ENCODE data around the gene FGFR3.

The FGFR3 gene

GRCh38 chr4:1795299-1796195, 2.5 kb downstream of the FGFR3 start:
- Histone ChIP-seq H3K4me1 (ENCODE audit: low read depth, poor library complexity, severe bottlenecking) (peaks cover 3% of the 10 kb centered on the region), H3K36me3 (ENCODE audit: insufficient read depth) (peaks cover 3% of the 10 kb centered on the region; the same call in 1 of the 2 replicates), H3K79me2 (ENCODE audit: insufficient read depth, low read depth) (peaks cover 26% of the 10 kb centered on the region; the same call in 1 of the 2 replicates), H3K4me2 (peak overlapping the region; percentile 51), H3K27ac (peak overlapping the region; percentile 98), H3K4me3 (IDR thresholded peaks at IDR 0.05; ENCODE audit: insufficient read depth, low read depth, low read length) (no peak overlapping the region), H4K20me1 (ENCODE audit: insufficient read depth) (no peaks in the 10 kb centered on the region), H3K27me3 (ENCODE audit: insufficient read depth, low read depth) (peaks cover 6% of the 10 kb centered on the region), H3K9ac (peak overlapping the region; percentile 96), H2AFZ (ENCODE audit: low read depth) (no peak overlapping the region)
- no peak for TF ChIP-seq CTCF (conservative IDR thresholded peaks at IDR 0.05; ENCODE audit: low read depth, low read length)

- H4K20me1 ChIP-seq (ENCODE audit: insufficient read depth): no peaks in the 10 kb centered on the region
- peak overlapping the region; percentile 98 for H3K27ac ChIP-seq
- peaks cover 26% of the 10 kb centered on the region; the same call in 1 of the 2 replicates for H3K79me2 ChIP-seq (ENCODE audit: insufficient read depth, low read depth)
- peak overlapping the region; percentile 51 for H3K4me2 ChIP-seq
- peak overlapping the region; percentile 96 for H3K9ac ChIP-seq
- H3K27me3 ChIP-seq (ENCODE audit: insufficient read depth, low read depth): peaks cover 6% of the 10 kb centered on the region
- H3K4me1 ChIP-seq (ENCODE audit: low read depth, poor library complexity, severe bottlenecking): no peaks in the 10 kb centered on the region
- TF ChIP-seq CTCF (conservative IDR thresholded peaks at IDR 0.05; ENCODE audit: low read depth, low read length): no peak
- peaks cover 3% of the 10 kb centered on the region; the same call in 1 of the 2 replicates for H3K36me3 ChIP-seq (ENCODE audit: insufficient read depth)
- no peak overlapping the region for H3K4me3 ChIP-seq (IDR thresholded peaks at IDR 0.05; ENCODE audit: insufficient read depth, low read depth, low read length)
- no peak overlapping the region for H2AFZ ChIP-seq (ENCODE audit: low read depth)
These were observed 3.6 kb downstream of the FGFR3 start for GRCh38 chr4:1796486-1797204.

- H3K27me3 ChIP-seq (ENCODE audit: insufficient read depth, low read depth): peaks cover 6% of the 10 kb centered on the region
- H3K9ac ChIP-seq: peak overlapping the region; percentile 96
- peaks cover 3% of the 10 kb centered on the region; the same call in 1 of the 2 replicates for H3K36me3 ChIP-seq (ENCODE audit: insufficient read depth)
- H3K27ac ChIP-seq: peak overlapping the region; percentile 98
- no peak for TF ChIP-seq CTCF (conservative IDR thresholded peaks at IDR 0.05; ENCODE audit: low read depth, low read length)
- H3K4me1 ChIP-seq (ENCODE audit: low read depth, poor library complexity, severe bottlenecking): no peaks in the 10 kb centered on the region
- no peak overlapping the region for H2AFZ ChIP-seq (ENCODE audit: low read depth)
- peaks cover 26% of the 10 kb centered on the region; the same call in 1 of the 2 replicates for H3K79me2 ChIP-seq (ENCODE audit: insufficient read depth, low read depth)
- H4K20me1 ChIP-seq (ENCODE audit: insufficient read depth): no peaks in the 10 kb centered on the region
- H3K4me2 ChIP-seq: peak overlapping the region; percentile 51; the same call in 1 of the 2 replicates
- H3K4me3 ChIP-seq (IDR thresholded peaks at IDR 0.05; ENCODE audit: insufficient read depth, low read depth, low read length): no peak overlapping the region
These were observed 4.3 kb downstream of the FGFR3 start for GRCh38 chr4:1797298-1797860.

GRCh38 chr4:1797861-1798579, 4.9 kb downstream of the FGFR3 start:
- no peak overlapping the region for H3K4me3 ChIP-seq (IDR thresholded peaks at IDR 0.05; ENCODE audit: insufficient read depth, low read depth, low read length)

More at GRCh38 chr4:1797861-1798579, 4.9 kb downstream of the FGFR3 start:
- peak overlapping the region; percentile 96 for H3K9ac ChIP-seq
- no peak overlapping the region for H3K4me2 ChIP-seq
- peaks cover 6% of the 10 kb centered on the region for H3K27me3 ChIP-seq (ENCODE audit: insufficient read depth, low read depth)
- TF ChIP-seq CTCF (conservative IDR thresholded peaks at IDR 0.05; ENCODE audit: low read depth, low read length): no peak
- H3K79me2 ChIP-seq (ENCODE audit: insufficient read depth, low read depth): peaks cover 26% of the 10 kb centered on the region; the same call in 1 of the 2 replicates
- H3K27ac ChIP-seq: peak overlapping the region; percentile 98
- peaks cover 3% of the 10 kb centered on the region; the same call in 1 of the 2 replicates for H3K36me3 ChIP-seq (ENCODE audit: insufficient read depth)
- H2AFZ ChIP-seq (ENCODE audit: low read depth): no peak overlapping the region
- H3K4me1 ChIP-seq (ENCODE audit: low read depth, poor library complexity, severe bottlenecking): no peaks in the 10 kb centered on the region
- no peaks in the 10 kb centered on the region for H4K20me1 ChIP-seq (ENCODE audit: insufficient read depth)
